GM21717 (cell line): ENCODE measurements around the gene S100A16.
"Not testable (repeated sequence)": the region's sequence is repeated elsewhere in the genome, so short reads cannot be mapped to it uniquely, and the experiment has no call there.

Source experiments
- ATAC-seq: cut with Tn5 transposase; IDR thresholded peaks from one replicate; pipeline ENCODE4 v1.9.1; 2021; ENCODE audit warnings: mild to moderate bottlenecking, moderate library complexity; ENCODE audit not compliant: unreplicated experiment

S100A16 gene

DNA sequence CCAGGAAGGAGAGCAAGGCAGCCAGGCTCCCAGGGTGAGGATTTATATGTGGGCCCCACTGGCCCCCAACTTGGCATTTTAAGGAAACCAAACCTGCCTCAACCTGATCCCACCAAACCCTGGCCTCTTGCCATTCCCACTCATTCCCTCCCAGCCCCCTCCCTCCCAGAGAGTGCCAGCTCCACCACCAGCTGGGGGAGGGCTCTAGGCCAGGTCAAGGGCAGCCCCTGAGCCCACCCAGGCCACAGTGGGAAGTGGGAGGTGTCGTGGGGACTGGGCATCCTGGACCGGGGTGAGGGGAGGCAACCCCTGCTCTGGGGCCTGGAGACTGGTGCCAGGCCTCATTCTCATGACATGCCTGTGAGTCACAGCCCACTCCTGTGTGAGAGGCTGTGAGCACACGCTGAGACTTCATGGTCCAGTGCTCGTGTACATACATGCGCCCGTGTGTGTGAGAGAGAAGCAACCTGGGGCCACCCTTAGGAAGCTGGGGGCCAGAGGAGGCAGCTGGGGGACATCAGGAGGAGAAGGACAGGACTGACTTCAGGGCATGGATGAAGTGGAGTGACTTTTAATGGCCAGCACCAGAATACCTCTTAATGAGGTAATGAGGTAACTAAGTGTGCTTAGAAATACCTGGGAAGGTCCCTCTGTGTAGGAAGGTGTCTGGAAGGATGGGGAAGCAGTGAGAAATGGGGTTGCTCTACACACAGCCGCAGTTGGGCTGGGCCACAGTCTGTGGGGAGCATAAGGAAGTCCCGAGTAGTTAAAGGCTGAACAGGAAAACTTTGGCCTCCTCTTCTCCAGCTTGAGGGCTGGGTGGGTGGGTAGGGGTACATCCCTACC is 47.2 kb downstream of the S100A16 start, which contains the start of gene S100A2:
Gene S100A2 (minus strand): TSS at position 316 of the 846 bp plus-strand sequence. CDS start 1,967 bp downstream, outside the sequence.
- no peak for ATAC-seq

DNA sequence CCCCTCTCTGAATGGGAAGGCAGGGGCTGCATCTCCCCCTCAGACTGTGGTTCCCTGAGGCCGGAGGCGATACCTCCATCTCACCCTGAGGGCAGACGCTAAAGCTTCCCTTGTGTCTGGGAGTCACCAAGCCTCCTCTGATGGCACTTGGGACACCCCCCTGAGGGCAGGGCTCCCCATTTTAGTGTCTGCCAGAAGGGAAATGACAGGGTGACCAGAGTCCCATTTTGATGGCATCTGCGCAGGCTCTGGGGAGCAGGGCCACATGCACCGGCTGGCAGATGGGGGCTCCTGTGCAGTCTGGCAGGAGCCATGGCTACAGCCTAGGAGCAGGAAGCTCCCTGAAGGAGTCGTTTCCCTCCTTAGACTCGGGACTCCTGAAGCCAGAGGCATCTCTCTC is 48.9 kb downstream of the S100A16 start:
- no peak for ATAC-seq

DNA sequence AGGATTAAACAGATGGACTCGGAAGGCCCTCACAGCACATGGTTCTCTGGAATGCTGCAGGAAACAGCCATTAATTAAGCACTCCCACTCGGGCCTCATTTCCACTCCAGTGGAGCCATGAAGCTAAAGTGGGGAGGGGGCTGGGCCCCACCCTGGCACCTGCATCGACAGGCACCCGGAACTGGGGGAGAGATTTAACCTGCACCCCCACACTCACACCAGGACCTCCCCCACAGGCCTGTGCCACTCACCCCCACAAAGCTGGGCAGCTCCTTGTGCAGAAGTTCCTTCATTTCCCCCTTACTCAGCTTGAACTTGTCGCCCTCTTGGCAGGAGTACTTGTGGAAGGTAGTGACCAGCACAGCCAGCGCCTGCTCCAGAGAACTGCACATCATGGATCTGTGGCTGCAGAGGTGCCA is 49.4 kb downstream of the S100A16 start:
- ATAC-seq, result no peak

DNA sequence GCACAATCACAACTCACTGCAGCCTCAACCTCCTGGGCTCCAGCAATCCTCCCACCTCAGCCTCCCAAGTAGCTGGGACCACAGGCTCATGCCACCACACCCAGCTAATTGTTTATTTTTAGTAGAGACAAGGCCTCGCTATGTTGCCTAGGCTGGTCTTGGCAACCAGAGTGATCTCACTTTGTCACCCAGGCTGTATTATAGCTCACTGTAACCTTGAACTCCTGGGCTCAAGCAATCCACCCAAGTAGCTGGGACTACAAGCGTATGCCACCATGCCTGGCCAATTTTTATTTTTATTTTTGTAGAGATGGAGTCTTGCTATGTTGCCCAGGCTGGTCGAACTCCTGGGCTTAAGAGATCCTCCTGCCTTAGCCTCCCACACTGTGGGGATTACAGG is 50.9 kb downstream of the S100A16 start:
- not testable (repeated sequence) for ATAC-seq

DNA sequence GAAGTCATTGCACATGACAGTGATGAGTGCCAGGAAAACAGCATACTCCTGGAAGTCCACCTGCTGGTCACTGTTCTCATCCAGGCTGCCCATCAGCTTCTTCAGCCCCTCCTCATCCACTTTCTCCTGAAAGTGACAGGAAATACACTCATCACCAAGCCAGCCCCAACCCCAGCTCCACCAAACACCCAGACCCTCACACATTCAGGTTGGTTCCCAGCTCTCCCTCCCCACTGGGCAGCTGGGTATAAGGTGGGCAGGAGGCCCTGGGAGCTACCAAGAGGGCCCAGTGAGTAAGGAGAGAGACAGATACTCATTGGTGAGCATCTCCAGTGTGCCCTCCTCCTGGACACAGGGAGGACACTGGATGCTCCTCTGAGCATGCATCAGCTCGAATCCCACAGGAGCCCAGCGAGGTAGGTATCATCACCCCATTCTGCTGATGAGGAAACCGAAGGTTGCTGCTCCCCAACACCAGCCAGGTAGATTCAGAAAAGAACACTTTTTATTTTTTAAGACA is 51.4 kb downstream of the S100A16 start:
- ATAC-seq, result no peak

DNA sequence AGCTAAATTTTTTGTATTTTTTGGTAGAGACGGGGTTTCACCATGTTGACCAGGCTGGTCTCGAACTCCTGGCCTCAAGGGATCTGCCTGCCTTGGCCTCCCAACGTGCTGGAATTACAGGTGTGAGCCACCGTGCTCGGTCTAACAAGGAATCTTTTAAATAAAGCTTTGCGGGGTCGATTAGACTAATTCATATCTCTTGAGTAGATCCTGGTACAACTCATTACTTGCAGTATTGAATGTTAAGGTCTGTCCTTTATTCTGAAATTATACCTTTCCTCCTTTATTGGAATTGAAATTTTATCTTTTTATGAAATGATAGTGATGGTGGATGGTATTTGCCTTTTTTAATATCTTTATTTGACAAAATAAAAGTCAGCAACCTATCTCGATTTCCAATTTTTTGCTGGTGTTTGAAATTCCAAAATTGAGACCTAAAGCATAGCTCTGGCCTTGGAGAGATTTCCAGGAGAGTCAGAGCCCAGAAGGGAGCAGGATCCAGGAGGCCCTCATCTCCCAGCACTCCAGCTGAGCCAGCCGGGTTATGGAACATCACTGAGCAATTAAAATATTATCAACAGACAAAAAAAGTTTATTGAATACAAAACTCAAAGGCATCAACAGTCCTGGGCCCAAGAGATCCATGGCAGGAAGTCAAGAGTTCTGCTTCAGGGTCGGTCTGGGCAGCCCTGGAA is 52.0 kb downstream of the S100A16 start:
- ATAC-seq, result no peak

DNA sequence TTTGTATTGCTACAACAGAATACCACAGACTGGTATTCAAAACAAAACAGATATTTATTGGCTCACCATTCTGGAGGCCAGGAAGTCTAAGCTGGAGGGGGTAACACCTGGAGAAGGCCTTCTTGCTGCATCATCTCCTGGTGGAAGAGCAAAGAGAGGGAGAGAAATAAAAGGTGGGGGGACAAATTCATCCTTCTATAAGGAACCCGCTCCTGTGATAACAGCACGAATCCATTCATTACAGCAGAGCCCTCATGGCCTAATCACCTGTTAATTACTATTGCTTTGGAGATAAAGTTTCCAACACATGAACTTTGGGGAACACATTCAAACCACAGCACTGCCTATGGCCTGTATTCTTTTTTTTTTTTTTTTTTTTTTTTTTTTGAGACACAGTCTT is 52.7 kb downstream of the S100A16 start:
- ATAC-seq, result no peak

DNA sequence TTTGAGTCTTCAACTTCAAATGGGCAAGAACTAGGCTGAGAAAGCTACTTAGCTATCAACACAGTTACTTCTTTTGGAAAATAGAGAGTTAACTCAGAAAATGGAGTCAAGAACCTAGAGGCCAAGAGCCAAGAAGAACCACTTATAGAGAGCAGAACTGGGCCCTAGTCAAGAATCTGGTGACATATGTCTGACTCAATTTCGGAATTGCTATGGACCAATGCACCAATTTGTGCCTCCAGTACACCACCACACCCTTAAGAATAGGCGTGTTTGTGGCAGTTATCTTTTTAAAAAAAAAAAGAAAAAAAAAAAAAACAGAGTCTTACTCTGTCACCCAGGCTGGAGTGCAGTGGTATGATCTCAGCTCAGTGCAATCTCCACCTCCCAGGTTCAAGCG is 55.1 kb downstream of the S100A16 start:
- no peak for ATAC-seq
